Activated CD4-positive, CD25-positive, alpha-beta regulatory T cell (primary cell): Measurements from ENCODE around the gene FIBP.

ENCODE experiments used
- DNase-seq, 4 experiments: peaks; one replicate each; lab custom pipeline; 2025; lab: John Stamatoyannopoulos, UW

The FIBP gene

GRCh38 chr11:65890324-65891218 lies 2.3 kb upstream of the FIBP start, which contains the start of gene CCDC85B:
TSS of gene CCDC85B (plus strand) at chr11:65890673. CDS start at chr11:65890784, 111 bp downstream.
- peak; percentile 93 to 97 (median 95) for DNase-seq

GRCh38 chr11:65887723-65888162 lies 528 bp downstream of the FIBP start:
- no peak for DNase-seq

- DNase-seq, result no peak
Observed at GRCh38 chr11:65886826-65887722, 1.2 kb downstream of the FIBP start.

- no peak for DNase-seq
Observed at GRCh38 chr11:65885808-65886536, 2.3 kb downstream of the FIBP start.

GRCh38 chr11:65885231-65885630 lies 3.0 kb downstream of the FIBP start:
- DNase-seq, result no peak

- DNase-seq, result peak; percentile 63 to 71 (median 66)
Observed at GRCh38 chr11:65884716-65885092, 3.6 kb downstream of the FIBP start.

GRCh38 chr11:65883786-65884715 lies 4.2 kb downstream of the FIBP start:
- DNase-seq, result no peak

- DNase-seq, result no peak
Observed at GRCh38 chr11:65883058-65883761, 5.1 kb downstream of the FIBP start.

GRCh38 chr11:65882120-65883057 lies 5.9 kb downstream of the FIBP start:
- DNase-seq, result no peak

GRCh38 chr11:65880844-65881421 lies 7.3 kb downstream of the FIBP start:
- no peak for DNase-seq

GRCh38 chr11:65880027-65880426 lies 8.2 kb downstream of the FIBP start:
- no peak for DNase-seq

- no peak for DNase-seq
Observed at GRCh38 chr11:65879617-65880016, 8.7 kb downstream of the FIBP start, which contains the start of gene CTSW. TSS of gene CTSW (plus strand) at chr11:65879837. CDS start at chr11:65879855, 18 bp downstream.

GRCh38 chr11:65873318-65874156 lies 14.7 kb downstream of the FIBP start:
- DNase-seq, result peak; percentile 89 to 94 (median 89)

- no peak for DNase-seq
Observed at GRCh38 chr11:65872586-65873317, 15.5 kb downstream of the FIBP start, which contains the start of gene EFEMP2. TSS of gene EFEMP2 (minus strand) at chr11:65872800. CDS start at chr11:65872354, 446 bp downstream.

- no peak for DNase-seq
Observed at GRCh38 chr11:65871811-65872548, 16.3 kb downstream of the FIBP start.
